OCI-LY1 (cell line): ENCODE measurements around the gene IGF2BP2.

Experiments used
- CTCF ChIP-seq: fragments of 200-600 bp; sonication (generic), shearing (Covaris generic); IDR thresholded peaks from 2 replicates; pipeline ENCODE4 v1.5.1; 2017; ENCODE audit warnings: mild to moderate bottlenecking, antibody characterized with exemption, low read length, moderate library complexity, mixed read lengths
- EZH2 ChIP-seq: fragments of 200-600 bp; sonication (generic), shearing (Covaris generic); IDR thresholded peaks from 2 replicates; pipeline ENCODE4 v1.8.0; 2017; ENCODE audit warnings: borderline replicate concordance, mixed run types, mild to moderate bottlenecking, antibody characterized with exemption, low read length, moderate library complexity, mixed read lengths

GRCh38 chr3:185789891-185790830 lies 34.7 kb downstream of the IGF2BP2 start:
- TF ChIP-seq CTCF (no peak), EZH2 (no peak)
